Brain microvascular endothelial cell (primary cell): ENCODE measurements around the gene SYNPO2L.

Source experiments
- DNase-seq: peaks from one replicate; pipeline ENCODE4 v3.0.0-alpha.2; 2020
- H3K27ac ChIP-seq: fragments of 250-450 bp; sonication (Bioruptor Pico); 2 replicates; pipeline ENCODE4 v1.5.1; 2020; ENCODE audit warnings: mild to moderate bottlenecking, moderate library complexity
- H3K27me3 ChIP-seq: fragments of 250-450 bp; sonication (Bioruptor Pico); replicated peaks from 2 replicates; pipeline ENCODE4 v1.5.1; 2020; ENCODE audit warnings: mild to moderate bottlenecking
- H3K36me3 ChIP-seq: fragments of 250-450 bp; sonication (Bioruptor Pico); replicated peaks from 2 replicates; pipeline ENCODE4 v1.5.1; 2020; ENCODE audit warnings: mild to moderate bottlenecking
- H3K4me3 ChIP-seq: 2 replicates; pipeline ENCODE4 v1.5.1; 2011; ENCODE audit warnings: low read depth, mild to moderate bottlenecking, control low read depth, low read length, moderate library complexity
- in situ Hi-C: cut with HindIII; loops from 2 replicates; pipeline ENCODE4 v1.10.0; 2017; ENCODE audit warnings: low sequenced_read_pairs, low pct_ligation_motif_present
- TF ChIP-seq, protein P1 (sequence below): IDR thresholded peaks from 2 replicates; pipeline ENCODE4 v1.5.1; 2011; ENCODE audit warnings: low read depth, mild to moderate bottlenecking, moderate library complexity, low read length, control low read depth, inconsistent platforms; ENCODE audit errors: missing control alignments

The SYNPO2L gene

GRCh38 chr10:73646598-73647041 is 9.2 kb downstream of the SYNPO2L start:
- DNase-seq: no peak
- Histone ChIP-seq H3K27ac (no peak overlapping the region), H3K4me3 (no peak overlapping the region), H3K27me3 (no peaks in the 10 kb centered on the region), H3K36me3 (no peaks in the 10 kb centered on the region)
- in situ Hi-C loops: no loop called here
- TF ChIP-seq, protein P1, sequence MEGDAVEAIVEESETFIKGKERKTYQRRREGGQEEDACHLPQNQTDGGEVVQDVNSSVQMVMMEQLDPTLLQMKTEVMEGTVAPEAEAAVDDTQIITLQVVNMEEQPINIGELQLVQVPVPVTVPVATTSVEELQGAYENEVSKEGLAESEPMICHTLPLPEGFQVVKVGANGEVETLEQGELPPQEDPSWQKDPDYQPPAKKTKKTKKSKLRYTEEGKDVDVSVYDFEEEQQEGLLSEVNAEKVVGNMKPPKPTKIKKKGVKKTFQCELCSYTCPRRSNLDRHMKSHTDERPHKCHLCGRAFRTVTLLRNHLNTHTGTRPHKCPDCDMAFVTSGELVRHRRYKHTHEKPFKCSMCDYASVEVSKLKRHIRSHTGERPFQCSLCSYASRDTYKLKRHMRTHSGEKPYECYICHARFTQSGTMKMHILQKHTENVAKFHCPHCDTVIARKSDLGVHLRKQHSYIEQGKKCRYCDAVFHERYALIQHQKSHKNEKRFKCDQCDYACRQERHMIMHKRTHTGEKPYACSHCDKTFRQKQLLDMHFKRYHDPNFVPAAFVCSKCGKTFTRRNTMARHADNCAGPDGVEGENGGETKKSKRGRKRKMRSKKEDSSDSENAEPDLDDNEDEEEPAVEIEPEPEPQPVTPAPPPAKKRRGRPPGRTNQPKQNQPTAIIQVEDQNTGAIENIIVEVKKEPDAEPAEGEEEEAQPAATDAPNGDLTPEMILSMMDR: no peak

DNA sequence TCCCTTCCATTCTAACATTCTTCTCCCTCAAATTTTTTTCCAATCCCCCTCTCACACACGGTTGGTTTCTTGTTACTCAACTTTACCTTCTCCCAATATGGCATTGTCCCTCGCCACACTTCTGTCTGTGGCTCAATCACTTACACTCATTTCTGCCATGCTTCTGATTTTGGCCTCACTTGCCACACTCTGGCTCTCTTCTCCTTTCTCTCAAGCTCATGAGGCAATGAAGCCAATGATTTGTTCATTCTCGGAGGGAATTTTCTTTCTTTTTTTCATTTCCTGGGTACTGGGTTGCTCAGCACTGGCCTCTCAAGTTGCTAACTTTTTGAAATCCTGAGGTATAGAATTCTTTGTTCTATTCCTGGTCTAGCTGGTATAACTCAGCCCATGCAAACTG is 10.6 kb downstream of the SYNPO2L start:
- TF ChIP-seq, protein P1: no peak
- Histone ChIP-seq H3K27ac (no peak overlapping the region), H3K27me3 (no peaks in the 10 kb centered on the region), H3K36me3 (no peaks in the 10 kb centered on the region), H3K4me3 (no peak overlapping the region)
- no peak for DNase-seq
- in situ Hi-C loops: no loop called here

GRCh38 chr10:73644767-73645166 is 11.1 kb downstream of the SYNPO2L start:
- Histone ChIP-seq H3K36me3 (no peaks in the 10 kb centered on the region), H3K4me3 (no peak overlapping the region), H3K27me3 (no peaks in the 10 kb centered on the region), H3K27ac (no peak overlapping the region)
- TF ChIP-seq, protein P1: no peak
- no peak for DNase-seq
- in situ Hi-C loops: no loop called here

DNA sequence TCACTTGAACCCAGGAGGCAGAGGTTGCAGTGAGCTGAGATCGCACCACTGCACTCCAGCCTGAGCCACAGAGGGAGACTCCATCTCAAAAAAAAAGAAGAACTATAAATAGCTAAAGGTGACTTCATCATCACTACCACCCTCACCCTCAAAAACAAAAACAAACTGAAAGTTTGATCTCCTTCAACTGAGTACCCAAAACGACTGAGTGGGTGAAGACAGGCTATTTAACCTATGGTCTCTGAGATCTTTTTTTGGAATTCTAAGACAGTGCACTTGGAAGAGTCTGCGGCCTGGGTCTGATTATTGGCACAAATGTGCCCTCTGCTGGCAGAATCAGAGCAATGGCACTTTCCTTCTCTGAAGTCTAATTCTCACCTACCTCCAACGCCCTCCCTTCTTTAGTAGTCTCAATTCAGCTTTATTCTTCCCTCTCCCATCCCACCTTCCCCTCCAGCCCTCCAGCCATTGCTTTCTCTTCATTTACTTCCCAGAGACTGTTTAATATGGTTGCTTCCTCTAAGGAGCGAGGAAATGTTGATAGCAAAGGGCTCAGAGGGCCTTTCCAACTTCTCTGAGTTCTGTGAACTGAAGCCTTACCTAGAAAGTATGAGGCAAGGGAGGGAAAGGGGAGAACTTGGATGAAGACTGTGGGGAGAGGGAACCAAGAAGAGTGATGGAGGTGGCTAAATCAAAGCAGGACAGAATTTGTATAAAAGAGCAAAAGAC is 11.7 kb downstream of the SYNPO2L start:
- DNase-seq: peak; percentile 45
- Histone ChIP-seq H3K36me3 (no peaks in the 10 kb centered on the region), H3K4me3 (no peak overlapping the region), H3K27me3 (no peaks in the 10 kb centered on the region), H3K27ac (no peak overlapping the region)
- TF ChIP-seq, protein P1: peak; percentile 85
- in situ Hi-C loops: no loop called here

DNA sequence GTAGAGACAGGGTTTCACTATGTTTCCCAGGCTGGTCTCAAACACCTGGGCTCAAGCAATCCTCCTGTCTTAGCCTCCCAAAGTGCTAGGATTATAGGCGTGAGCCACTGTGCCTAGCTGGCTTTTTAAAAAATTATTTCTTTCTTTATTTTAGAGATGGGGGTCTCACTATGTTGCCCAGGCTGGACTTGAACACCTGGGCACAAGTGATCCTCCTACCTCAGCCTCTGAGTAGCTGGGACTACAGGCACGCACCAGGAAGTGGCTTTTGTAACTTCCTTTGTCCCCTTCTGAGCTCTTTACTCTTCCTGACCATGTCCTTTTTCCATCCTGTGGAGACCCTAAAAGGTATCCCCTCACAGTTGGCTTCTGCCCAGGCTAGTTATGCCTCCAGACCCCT is 12.5 kb downstream of the SYNPO2L start:
- DNase-seq: no peak
- in situ Hi-C loops: no loop called here
- Histone ChIP-seq H3K36me3 (no peaks in the 10 kb centered on the region), H3K27me3 (no peaks in the 10 kb centered on the region), H3K27ac (no peak overlapping the region), H3K4me3 (no peak overlapping the region)
- TF ChIP-seq, protein P1: no peak
